Lower leg skin (tissue), 3 donors: Measurements from ENCODE around the gene ZBED4.

ENCODE experiments used
- POLR2A ChIP-seq, 2 donors: fragments of 450-650 bp; IDR thresholded peaks; one replicate each; pipeline ENCODE4 v1.6.1; 2016 to 2017; ENCODE audit warnings: antibody characterized with exemption in 2 of 2, mild to moderate bottlenecking in 1 of 2, moderate library complexity in 1 of 2
- TF ChIP-seq, protein P1 (sequence below), 3 donors: fragments of 450-650 bp; IDR thresholded peaks; one replicate each; pipeline ENCODE4 v1.5.1; 2016; ENCODE audit warnings: antibody characterized with exemption in 3 of 3, mild to moderate bottlenecking in 3 of 3, moderate library complexity in 2 of 3

DNA sequence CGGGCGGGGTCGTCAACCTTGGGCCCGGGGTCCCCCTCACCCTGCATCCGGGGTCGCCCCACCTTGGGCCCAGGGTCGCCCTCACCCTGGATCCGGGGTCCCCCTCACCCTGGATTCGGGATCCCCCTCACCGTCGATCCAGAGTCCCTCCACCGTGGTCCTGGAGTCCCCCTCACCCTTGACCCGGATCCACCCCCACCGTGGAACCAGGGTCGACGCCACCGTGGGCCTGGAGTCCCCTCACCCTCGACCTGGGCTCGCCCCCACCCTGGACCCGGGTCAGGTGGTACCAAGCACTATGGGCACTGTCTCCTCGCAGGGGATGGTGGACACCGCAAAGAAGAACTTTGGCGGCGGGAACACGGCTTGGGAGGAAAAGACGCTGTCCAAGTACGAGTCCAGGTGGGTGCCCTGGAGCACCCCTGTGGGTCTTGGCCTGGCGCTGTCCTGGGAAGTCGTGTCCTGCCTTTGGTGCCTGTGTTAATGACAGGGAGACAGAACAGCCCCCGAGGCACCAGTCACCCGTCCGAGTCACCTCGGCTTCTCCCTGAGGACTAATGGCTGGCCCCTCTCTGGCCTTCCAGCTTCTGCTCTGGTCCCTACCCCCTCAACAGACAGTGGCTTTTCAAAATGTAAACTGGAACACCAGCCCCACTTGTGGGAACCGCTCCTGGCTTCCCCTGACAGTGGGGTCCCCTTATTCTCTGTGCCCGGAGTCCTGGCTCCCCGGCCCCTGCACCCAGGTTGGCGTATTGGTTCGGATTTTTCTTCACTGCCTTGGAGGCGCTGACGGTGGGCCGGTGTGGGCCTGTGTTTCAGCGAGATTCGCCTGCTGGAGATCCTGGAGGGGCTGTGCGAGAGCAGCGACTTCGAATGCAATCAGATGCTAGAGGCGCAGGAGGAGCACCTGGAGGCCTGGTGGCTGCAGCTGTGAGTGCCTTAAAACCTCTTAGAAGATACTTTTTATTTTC lies 65.6 kb downstream of the ZBED4 start:
- TF ChIP-seq, protein P1, sequence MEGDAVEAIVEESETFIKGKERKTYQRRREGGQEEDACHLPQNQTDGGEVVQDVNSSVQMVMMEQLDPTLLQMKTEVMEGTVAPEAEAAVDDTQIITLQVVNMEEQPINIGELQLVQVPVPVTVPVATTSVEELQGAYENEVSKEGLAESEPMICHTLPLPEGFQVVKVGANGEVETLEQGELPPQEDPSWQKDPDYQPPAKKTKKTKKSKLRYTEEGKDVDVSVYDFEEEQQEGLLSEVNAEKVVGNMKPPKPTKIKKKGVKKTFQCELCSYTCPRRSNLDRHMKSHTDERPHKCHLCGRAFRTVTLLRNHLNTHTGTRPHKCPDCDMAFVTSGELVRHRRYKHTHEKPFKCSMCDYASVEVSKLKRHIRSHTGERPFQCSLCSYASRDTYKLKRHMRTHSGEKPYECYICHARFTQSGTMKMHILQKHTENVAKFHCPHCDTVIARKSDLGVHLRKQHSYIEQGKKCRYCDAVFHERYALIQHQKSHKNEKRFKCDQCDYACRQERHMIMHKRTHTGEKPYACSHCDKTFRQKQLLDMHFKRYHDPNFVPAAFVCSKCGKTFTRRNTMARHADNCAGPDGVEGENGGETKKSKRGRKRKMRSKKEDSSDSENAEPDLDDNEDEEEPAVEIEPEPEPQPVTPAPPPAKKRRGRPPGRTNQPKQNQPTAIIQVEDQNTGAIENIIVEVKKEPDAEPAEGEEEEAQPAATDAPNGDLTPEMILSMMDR (IDR thresholded peaks at IDR 0.05): no peak
- no peak for TF ChIP-seq POLR2A (IDR thresholded peaks at IDR 0.05)
